Measurements from ENCODE around the gene USP32. TPM values are rescaled to one million over a fixed set of nuclear protein-coding genes. Genes with fewer than 3 reads are reported as not detected.
A peak's percentile ranks its signal among the peaks of the same experiment; 100 is the strongest.

The USP32 gene
- total and polyA plus RNA-seq, 7 experiments from 2014 or later = 6.6 to 58.1 (median 35.2) TPM

DNA sequence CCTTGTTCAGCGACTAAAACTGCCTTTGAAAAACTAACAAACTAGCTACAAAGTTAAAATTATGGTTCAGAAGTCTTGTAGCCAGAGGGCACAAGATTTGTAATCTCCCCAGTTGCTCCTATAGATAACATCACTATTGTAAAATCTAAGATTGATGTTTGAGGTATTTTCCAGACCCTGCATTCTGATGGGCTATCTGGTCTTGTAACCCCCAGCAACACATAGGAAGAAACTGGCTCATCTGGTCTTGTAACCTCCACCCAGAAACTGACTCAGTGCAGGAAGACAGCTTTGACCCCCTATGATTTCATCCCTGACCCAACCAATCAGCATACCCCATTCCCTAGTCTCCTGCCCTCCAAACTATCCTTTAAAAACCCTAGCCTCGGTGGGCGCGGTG is 18.1 kb upstream of the USP32 start:
- DNase-seq (no peak), ATAC-seq (no peak)
- peaks cover 0 to 1% (median 0%) of the 10 kb centered on the region in 5 donors for H3K36me3 Mint-ChIP-seq
- no peaks in the 10 kb centered on the region for H3K4me1 ChIP-seq (ENCODE audit: control insufficient read depth in 2 of 2, insufficient read depth in 2 of 2, low read length in 2 of 2)
- H3K27ac Mint-ChIP-seq = no peak overlapping the region
- H3K27ac ChIP-seq (ENCODE audit: low read depth, low read length) = no peak overlapping the region
- peak overlapping the region in 1 of 10 donors; percentile 44 for H3K4me3 Mint-ChIP-seq
- peaks cover 0 to 19% (median 0%) of the 10 kb centered on the region in 5 donors for H3K27me3 Mint-ChIP-seq
- intact Hi-C loops (cut with micrococcal nuclease) = no loop called here
- no peaks in the 10 kb centered on the region for H3K9me3 Mint-ChIP-seq
- ChIA-PET POLR2A (no interaction called here), CTCF (no interaction called here)
- no peaks in the 10 kb centered on the region for H3K9me3 ChIP-seq (ENCODE audit: control insufficient read depth in 2 of 3, low read length in 3 of 3)
- no peaks in the 10 kb centered on the region for H3K36me3 ChIP-seq (ENCODE audit: control insufficient read depth in 2 of 3, insufficient read depth in 3 of 3, low read length in 3 of 3)
- H3K27me3 ChIP-seq (ENCODE audit: control insufficient read depth in 2 of 2, insufficient read depth in 2 of 2, low read length in 2 of 2) = no peaks in the 10 kb centered on the region
- no peak overlapping the region for H3K4me3 ChIP-seq (ENCODE audit: low read length)
- no peaks in the 10 kb centered on the region for H3K4me1 Mint-ChIP-seq

GRCh38 chr17:60406887-60407286 is 15.0 kb upstream of the USP32 start:
- H3K27me3 ChIP-seq (ENCODE audit: control insufficient read depth in 2 of 2, insufficient read depth in 2 of 2, low read length in 2 of 2) = no peaks in the 10 kb centered on the region
- Mint-ChIP-seq H3K4me3 (no peak overlapping the region), H3K27ac (peak overlapping the region in 1 of 9 donors; percentile 44), H3K9me3 (no peaks in the 10 kb centered on the region), H3K36me3 (peaks cover 0 to 1% (median 0%) of the 10 kb centered on the region in 5 donors), H3K4me1 (no peaks in the 10 kb centered on the region), H3K27me3 (peaks cover 0 to 10% (median 0%) of the 10 kb centered on the region in 5 donors)
- no peaks in the 10 kb centered on the region for H3K9me3 ChIP-seq (ENCODE audit: control insufficient read depth in 2 of 3, low read length in 3 of 3)
- no peak overlapping the region for H3K4me3 ChIP-seq (ENCODE audit: low read length)
- DNase-seq = no peak
- ATAC-seq = no peak
- ChIA-PET POLR2A (no interaction called here), CTCF (no interaction called here)
- intact Hi-C loops (cut with micrococcal nuclease) = no loop called here
- H3K27ac ChIP-seq (ENCODE audit: low read depth, low read length) = no peak overlapping the region
- no peaks in the 10 kb centered on the region for H3K36me3 ChIP-seq (ENCODE audit: control insufficient read depth in 2 of 3, insufficient read depth in 3 of 3, low read length in 3 of 3)
- no peaks in the 10 kb centered on the region for H3K4me1 ChIP-seq (ENCODE audit: control insufficient read depth in 2 of 2, insufficient read depth in 2 of 2, low read length in 2 of 2)

- DNase-seq = no peak
- Histone ChIP-seq H3K4me1 (ENCODE audit: control insufficient read depth in 2 of 2, insufficient read depth in 2 of 2, low read length in 2 of 2) (no peaks in the 10 kb centered on the region), H3K36me3 (ENCODE audit: control insufficient read depth in 2 of 3, insufficient read depth in 3 of 3, low read length in 3 of 3) (no peaks in the 10 kb centered on the region), H3K4me3 (ENCODE audit: low read length) (no peak overlapping the region), H3K27me3 (ENCODE audit: control insufficient read depth in 2 of 2, insufficient read depth in 2 of 2, low read length in 2 of 2) (no peaks in the 10 kb centered on the region), H3K27ac (ENCODE audit: low read depth, low read length) (no peak overlapping the region), H3K9me3 (ENCODE audit: control insufficient read depth in 2 of 3, low read length in 3 of 3) (no peaks in the 10 kb centered on the region)
- H3K36me3 Mint-ChIP-seq = peaks cover 0 to 1% (median 0%) of the 10 kb centered on the region in 5 donors
- no peak overlapping the region for H3K27ac Mint-ChIP-seq
- ATAC-seq = no peak
- peaks cover 0 to 7% (median 0%) of the 10 kb centered on the region in 7 donors for H3K4me1 Mint-ChIP-seq
- ChIA-PET POLR2A (no interaction called here), CTCF (no interaction called here)
- peaks cover 0 to 10% (median 0%) of the 10 kb centered on the region in 5 donors for H3K27me3 Mint-ChIP-seq
- intact Hi-C loops (cut with micrococcal nuclease) = no loop called here
- H3K4me3 Mint-ChIP-seq = no peak overlapping the region
- no peaks in the 10 kb centered on the region for H3K9me3 Mint-ChIP-seq
Observed at GRCh38 chr17:60403962-60404361, 12.0 kb upstream of the USP32 start.

DNA sequence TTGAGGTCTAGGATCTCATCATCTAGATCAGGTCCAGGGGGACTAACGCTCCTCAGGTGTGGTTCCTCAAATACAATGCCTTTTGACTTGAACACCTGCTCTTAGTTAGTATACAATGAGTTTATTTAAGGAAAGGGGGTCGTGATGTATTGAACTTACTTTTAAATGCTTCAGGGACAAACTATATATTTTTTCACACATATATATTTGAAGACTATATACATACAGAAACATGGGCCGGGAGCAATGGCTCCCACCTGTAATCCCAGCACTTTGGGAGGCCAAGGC is 11.5 kb upstream of the USP32 start:
- Mint-ChIP-seq H3K9me3 (no peaks in the 10 kb centered on the region), H3K36me3 (peaks cover 0 to 1% (median 0%) of the 10 kb centered on the region in 5 donors), H3K4me1 (peaks cover 2 to 12% (median 2%) of the 10 kb centered on the region in 7 donors), H3K4me3 (no peak overlapping the region), H3K27ac (no peak overlapping the region), H3K27me3 (peaks cover 0 to 10% (median 0%) of the 10 kb centered on the region in 5 donors)
- Histone ChIP-seq H3K27me3 (ENCODE audit: control insufficient read depth in 2 of 2, insufficient read depth in 2 of 2, low read length in 2 of 2) (no peaks in the 10 kb centered on the region), H3K4me1 (ENCODE audit: control insufficient read depth in 2 of 2, insufficient read depth in 2 of 2, low read length in 2 of 2) (peaks cover 0 to under 1% of the 10 kb centered on the region in 2 donors), H3K27ac (ENCODE audit: low read depth, low read length) (no peak overlapping the region), H3K9me3 (ENCODE audit: control insufficient read depth in 2 of 3, low read length in 3 of 3) (no peaks in the 10 kb centered on the region), H3K36me3 (ENCODE audit: control insufficient read depth in 2 of 3, insufficient read depth in 3 of 3, low read length in 3 of 3) (no peaks in the 10 kb centered on the region), H3K4me3 (ENCODE audit: low read length) (no peak overlapping the region)
- DNase-seq = no peak
- CTCF ChIA-PET = no interaction called here
- intact Hi-C loops (cut with micrococcal nuclease) = no loop called here
- ATAC-seq = no peak
- POLR2A ChIA-PET = no interaction called here

- ATAC-seq (no peak), DNase-seq (no peak)
- Histone ChIP-seq H3K27ac (ENCODE audit: low read depth, low read length) (no peak overlapping the region), H3K4me1 (ENCODE audit: control insufficient read depth in 2 of 2, insufficient read depth in 2 of 2, low read length in 2 of 2) (peaks cover 0 to 9% of the 10 kb centered on the region in 2 donors), H3K27me3 (ENCODE audit: control insufficient read depth in 2 of 2, insufficient read depth in 2 of 2, low read length in 2 of 2) (no peaks in the 10 kb centered on the region), H3K9me3 (ENCODE audit: control insufficient read depth in 2 of 3, low read length in 3 of 3) (no peaks in the 10 kb centered on the region), H3K4me3 (ENCODE audit: low read length) (no peak overlapping the region), H3K36me3 (ENCODE audit: control insufficient read depth in 2 of 3, insufficient read depth in 3 of 3, low read length in 3 of 3) (no peaks in the 10 kb centered on the region)
- peaks cover 0 to 1% (median 0%) of the 10 kb centered on the region in 5 donors for H3K36me3 Mint-ChIP-seq
- H3K9me3 Mint-ChIP-seq = no peaks in the 10 kb centered on the region
- H3K4me1 Mint-ChIP-seq = peaks cover 7 to 21% (median 12%) of the 10 kb centered on the region in 7 donors
- POLR2A ChIA-PET = no interaction called here
- intact Hi-C loops (cut with micrococcal nuclease) = no loop called here
- H3K27me3 Mint-ChIP-seq = peaks cover 0 to 4% (median 0%) of the 10 kb centered on the region in 5 donors
- peak overlapping the region in 2 of 9 donors; percentile 11 to 25 for H3K27ac Mint-ChIP-seq
- H3K4me3 Mint-ChIP-seq = no peak overlapping the region
- CTCF ChIA-PET = no interaction called here
Observed at GRCh38 chr17:60401819-60402218, 9.9 kb upstream of the USP32 start.

GRCh38 chr17:60398227-60398959 is 6.5 kb upstream of the USP32 start:
- Histone ChIP-seq H3K27ac (ENCODE audit: low read depth, low read length) (no peak overlapping the region), H3K9me3 (ENCODE audit: control insufficient read depth in 2 of 3, low read length in 3 of 3) (no peaks in the 10 kb centered on the region), H3K4me3 (ENCODE audit: low read length) (no peak overlapping the region), H3K27me3 (ENCODE audit: control insufficient read depth in 2 of 2, insufficient read depth in 2 of 2, low read length in 2 of 2) (no peaks in the 10 kb centered on the region), H3K36me3 (ENCODE audit: control insufficient read depth in 2 of 3, insufficient read depth in 3 of 3, low read length in 3 of 3) (no peaks in the 10 kb centered on the region), H3K4me1 (ENCODE audit: control insufficient read depth in 2 of 2, insufficient read depth in 2 of 2, low read length in 2 of 2) (peaks cover 0 to 9% of the 10 kb centered on the region in 2 donors)
- H3K36me3 Mint-ChIP-seq = peaks cover 0 to 2% (median 0%) of the 10 kb centered on the region in 5 donors
- H3K4me1 Mint-ChIP-seq = peaks cover 7 to 28% (median 12%) of the 10 kb centered on the region in 7 donors
- intact Hi-C loops (cut with micrococcal nuclease) = loop anchor here (10.0 kb wide), 2 partner anchors 834 to 1884 kb away; partner anchors contain the start of genes DHX40 (in 1 of the 2) and MTMR4 (in 1 of the 2)
- peak overlapping the region in 6 of 10 donors; percentile 3 to 58 (median 32) for H3K4me3 Mint-ChIP-seq
- H3K27ac Mint-ChIP-seq = peak overlapping the region in 7 of 9 donors; percentile 22 to 87 (median 71)
- CTCF ChIA-PET = no interaction called here
- ATAC-seq = peak; percentile 89
- POLR2A ChIA-PET = no interaction called here
- DNase-seq = no peak
- no peaks in the 10 kb centered on the region for H3K27me3 Mint-ChIP-seq
- H3K9me3 Mint-ChIP-seq = no peaks in the 10 kb centered on the region

DNA sequence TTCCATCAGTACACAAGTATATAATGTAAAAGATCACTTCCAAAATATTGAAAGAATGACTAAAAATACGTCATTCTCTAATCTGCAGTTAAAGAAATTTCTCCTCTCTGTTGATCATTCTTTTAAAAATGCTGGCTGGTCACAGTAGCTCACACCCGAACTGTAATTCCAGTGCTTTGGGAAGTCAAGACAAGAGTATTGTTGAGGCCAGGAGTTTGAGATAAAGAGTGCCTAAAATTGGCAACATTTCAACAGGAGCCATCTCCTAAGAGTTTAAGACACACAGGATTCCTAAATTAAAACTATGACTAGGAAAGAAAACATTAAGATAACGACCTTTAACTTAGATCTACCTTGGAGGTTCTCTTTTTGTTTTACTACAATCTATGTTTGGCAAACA is 4.5 kb upstream of the USP32 start:
- Histone ChIP-seq H3K9me3 (ENCODE audit: control insufficient read depth in 2 of 3, low read length in 3 of 3) (no peaks in the 10 kb centered on the region), H3K4me3 (ENCODE audit: low read length) (no peak overlapping the region), H3K27ac (ENCODE audit: low read depth, low read length) (no peak overlapping the region), H3K36me3 (ENCODE audit: control insufficient read depth in 2 of 3, insufficient read depth in 3 of 3, low read length in 3 of 3) (peaks cover 0 to 5% (median 0%) of the 10 kb centered on the region in 3 experiments), H3K27me3 (ENCODE audit: control insufficient read depth in 2 of 2, insufficient read depth in 2 of 2, low read length in 2 of 2) (no peaks in the 10 kb centered on the region), H3K4me1 (ENCODE audit: control insufficient read depth in 2 of 2, insufficient read depth in 2 of 2, low read length in 2 of 2) (peaks cover 5 to 9% of the 10 kb centered on the region in 2 donors)
- DNase-seq (no peak), ATAC-seq (no peak)
- Mint-ChIP-seq H3K27me3 (no peaks in the 10 kb centered on the region), H3K9me3 (no peaks in the 10 kb centered on the region), H3K36me3 (peaks cover 0 to 2% (median 0%) of the 10 kb centered on the region in 5 donors), H3K4me1 (peaks cover 8 to 39% (median 20%) of the 10 kb centered on the region in 7 donors), H3K27ac (peak overlapping the region in 2 of 9 donors; percentile 20 to 32), H3K4me3 (no peak overlapping the region)
- ChIA-PET CTCF (interaction anchor here (0.9 kb wide), 2 partner anchors 25 to 31 kb away, joined by 3 read pairs; no protein-coding TSS in a partner anchor), POLR2A (interaction anchor here (0.7 kb wide), 1 partner anchor 18 kb away, joined by 3 read pairs; no protein-coding TSS in a partner anchor)
- intact Hi-C loops (cut with micrococcal nuclease) = loop anchor here (10.0 kb wide), 2 partner anchors 832 to 1882 kb away; partner anchors contain the start of genes DHX40 (in 1 of the 2) and MTMR4 (in 1 of the 2)
